ENCODE data around the gene C1D.
"Not testable (repeated sequence)": the region's sequence is repeated elsewhere in the genome, so short reads cannot be mapped to it uniquely, and the experiment has no call there.

Gene C1D

DNA sequence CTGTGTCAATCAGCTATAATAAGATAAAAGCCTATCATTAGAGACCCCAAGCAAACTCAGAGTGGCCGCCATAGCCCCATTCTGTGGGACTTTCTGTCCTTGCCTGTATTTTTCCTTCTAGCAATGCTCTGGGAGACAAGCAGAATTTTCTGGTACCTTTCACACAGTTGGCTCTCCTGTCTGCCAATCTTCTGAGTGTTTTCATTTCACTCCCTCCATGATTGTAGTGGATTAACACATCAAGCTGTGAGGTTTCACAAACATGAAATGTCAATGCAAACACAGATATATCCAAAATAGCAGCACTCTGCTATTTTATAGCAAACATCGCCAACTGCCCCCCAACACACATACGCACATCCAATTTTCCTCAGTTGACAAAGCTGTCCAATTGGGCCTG lies 64.9 kb downstream of the C1D start:
- DNase-seq, result no peak

DNA sequence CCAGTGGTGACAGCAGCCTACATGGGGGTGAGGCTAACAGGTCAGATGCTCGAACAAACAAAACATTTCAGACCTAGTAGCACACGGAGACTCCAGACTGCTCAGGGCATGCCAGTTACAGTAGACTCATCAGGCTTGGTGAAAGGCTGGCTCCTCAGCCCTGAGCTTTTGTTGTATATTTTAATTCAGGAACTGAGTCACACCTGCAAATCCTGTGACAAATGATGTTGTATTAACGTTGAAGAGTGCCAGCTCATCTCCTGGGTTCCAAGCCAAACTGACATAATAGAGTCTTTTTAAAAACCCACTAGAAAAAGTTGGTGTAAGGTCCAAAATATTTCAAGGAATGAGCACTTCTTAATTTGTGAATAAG lies 65.3 kb downstream of the C1D start:
- peak; percentile 20 for DNase-seq

DNA sequence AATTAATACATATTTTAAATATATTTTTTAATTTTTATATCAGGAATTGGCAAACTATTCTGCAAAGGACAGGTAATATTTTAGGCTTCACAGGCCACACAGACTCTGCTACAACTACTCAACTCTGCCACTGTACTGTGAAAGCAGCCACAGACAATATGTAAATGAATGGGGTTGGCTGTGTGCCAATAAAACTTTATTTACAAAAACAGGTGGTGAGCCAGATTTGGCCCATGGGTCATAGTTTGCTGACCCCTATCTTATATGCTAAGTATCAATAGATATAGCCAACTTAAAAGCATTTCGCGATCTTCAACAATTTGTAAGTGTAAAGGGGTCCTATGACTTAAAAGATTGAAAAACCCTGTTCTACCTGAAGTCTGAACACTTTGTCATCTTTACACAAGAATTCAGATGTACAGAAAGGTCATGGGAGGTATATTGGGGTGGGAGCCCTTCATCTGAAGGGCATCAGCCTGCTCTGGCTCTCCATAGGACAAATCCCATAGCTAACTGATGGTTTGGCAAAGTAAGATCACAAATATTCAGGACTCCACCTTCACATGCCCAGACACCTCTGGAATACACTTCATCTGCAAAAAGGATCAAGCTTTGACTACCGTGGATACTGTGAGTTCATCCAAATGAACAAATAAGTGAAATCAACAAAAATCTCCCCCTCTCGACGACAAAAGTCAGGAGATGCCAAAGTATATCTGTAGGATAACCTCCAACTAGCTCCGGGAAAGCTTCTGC lies 65.9 kb downstream of the C1D start:
- no peak for DNase-seq

DNA sequence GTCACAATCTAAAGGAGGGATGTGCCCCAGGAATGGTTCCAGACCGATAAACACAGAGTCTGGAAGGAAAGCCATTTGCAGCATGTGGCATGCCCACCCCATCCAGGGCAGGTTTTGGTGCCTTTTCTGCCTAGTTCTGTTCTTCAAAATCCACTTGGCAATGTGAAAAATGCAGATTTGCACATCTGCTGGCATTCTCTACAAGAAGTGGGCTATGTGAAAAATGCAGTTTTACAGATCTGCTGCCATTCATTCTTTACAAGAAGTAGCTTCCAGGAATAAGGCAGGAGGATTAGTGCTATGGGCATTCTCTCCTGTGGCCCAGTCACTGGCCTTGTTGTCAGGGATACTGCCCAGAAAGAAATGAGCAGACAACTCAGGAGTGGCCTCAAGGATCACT lies 68.1 kb downstream of the C1D start:
- no peak for DNase-seq

DNA sequence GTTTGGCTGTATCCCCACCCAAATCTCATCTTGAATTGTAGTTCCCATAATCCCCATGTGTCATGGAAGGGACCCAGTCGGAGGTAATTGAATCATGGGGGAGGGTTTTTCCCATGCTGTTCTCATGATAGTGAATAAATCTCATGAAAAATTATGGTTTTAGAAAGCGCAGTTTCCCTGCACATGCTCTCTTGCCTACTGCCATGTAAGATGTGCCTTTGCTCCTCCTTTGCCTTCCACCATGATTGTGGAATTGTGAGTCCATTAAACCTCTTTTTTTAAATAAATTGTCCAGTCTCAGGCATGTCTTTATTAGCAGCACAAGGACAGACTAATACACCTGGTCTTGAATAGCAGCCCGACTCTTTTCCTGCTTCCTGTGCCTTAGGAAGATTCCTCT lies 68.7 kb downstream of the C1D start:
- DNase-seq, result not testable (repeated sequence)

DNA sequence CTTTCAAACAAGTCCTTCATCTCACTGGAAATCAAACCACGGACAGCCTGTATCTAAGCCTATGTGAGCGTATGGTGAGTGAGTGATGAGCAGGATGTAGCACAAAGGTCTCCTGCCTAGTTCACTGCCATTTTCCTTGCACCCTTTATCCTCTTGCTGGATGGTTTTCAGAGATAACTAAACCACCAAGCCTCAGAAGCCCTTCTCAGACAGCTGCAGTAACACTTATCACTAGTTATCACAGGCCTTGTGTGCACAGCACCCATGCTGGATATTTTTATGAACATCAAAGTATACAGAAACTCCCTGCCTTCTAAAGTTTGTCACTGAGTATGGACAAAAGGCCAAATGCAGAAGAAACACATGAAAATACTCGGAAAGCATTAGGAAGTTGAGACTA lies 69.5 kb downstream of the C1D start:
- DNase-seq, result no peak

DNA sequence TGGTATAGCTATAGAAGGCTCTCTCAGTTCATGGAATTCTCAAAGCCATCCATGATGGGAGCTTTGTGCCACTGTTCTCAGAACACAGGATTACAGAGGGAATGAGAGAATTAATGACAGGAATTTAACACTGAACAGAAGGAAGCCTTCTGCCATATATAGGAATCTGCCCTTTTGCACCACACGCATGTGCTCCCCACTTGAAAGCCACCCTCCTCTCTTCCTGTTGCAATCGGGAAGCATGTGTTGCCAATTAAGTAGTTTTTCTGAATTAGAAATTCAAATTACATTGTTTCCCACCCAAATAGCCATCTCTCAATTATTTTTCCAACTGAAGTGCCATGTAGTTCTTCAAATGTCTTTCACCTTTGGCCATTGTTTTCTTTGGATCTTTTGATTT lies 71.3 kb downstream of the C1D start:
- no peak for DNase-seq
